Fibroblast of pulmonary artery (primary cell): ENCODE data around the gene PTMS.

Experiments
- DNase-seq: peaks from one replicate; pipeline ENCODE4 v3.0.0-alpha.2; 2010; ENCODE audit warnings: low read depth
- H3K4me3 ChIP-seq: replicated peaks from 2 replicates; pipeline ENCODE4 v1.5.1; 2011; ENCODE audit warnings: low read depth, mild to moderate bottlenecking, control low read depth, low read length, moderate library complexity
- TF ChIP-seq, protein P1 (sequence below): IDR thresholded peaks from 2 replicates; pipeline ENCODE4 v1.5.1; 2011; ENCODE audit warnings: mild to moderate bottlenecking, control low read depth, low read length, inconsistent platforms; ENCODE audit errors: missing control alignments

PTMS gene

DNA sequence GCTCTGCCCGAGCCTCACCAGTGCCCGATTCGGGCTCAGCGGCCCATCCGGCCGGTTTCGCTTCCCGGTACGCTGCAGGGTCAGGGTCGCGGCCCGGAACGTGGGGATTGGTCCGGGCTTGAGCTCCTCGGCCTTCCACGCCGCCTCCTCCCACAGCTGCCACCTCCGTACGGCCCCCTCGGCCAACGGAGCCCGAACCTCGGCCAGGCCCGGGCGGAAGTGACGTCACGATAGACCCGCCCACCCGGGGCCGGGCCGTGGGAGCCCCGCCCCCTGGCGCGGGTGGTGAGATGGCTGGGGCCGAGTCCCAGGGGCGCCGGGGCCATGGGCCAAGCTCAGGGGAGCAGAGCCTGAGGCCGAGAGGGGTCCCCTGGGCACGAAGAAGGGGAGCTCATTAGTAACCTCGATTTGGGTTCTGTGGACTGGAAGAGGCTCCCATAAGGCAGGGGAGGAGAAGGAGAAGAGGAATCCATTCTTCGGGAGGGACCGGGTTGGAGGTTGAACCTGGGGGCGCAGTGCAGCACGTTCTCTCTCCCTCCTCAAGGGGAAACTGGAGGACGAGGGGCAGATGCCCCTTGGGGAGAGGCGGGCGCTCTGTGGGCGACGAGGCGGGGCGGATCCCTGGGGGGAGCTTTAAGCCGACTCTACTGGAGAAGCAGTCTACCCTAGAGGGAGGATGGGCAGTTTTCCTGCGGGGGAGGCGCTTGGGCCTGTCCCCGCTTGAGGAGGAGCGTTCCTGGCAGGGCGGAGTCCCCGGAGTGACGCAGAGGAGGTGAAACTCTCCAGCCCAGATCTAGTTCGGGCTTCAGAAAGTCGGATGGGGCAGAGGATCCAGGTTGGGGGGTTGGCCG, 13.0 kb upstream of the PTMS start, which contains the start of gene MLF2:
Gene MLF2, minus strand, starts transcription at position 221 of the 851 bp plus-strand sequence. CDS start 807 bp downstream, outside the sequence.
- peak within 1 kb of the TSS; percentile 90 for H3K4me3 ChIP-seq
- peak; percentile 99 for DNase-seq
- TF ChIP-seq, protein P1, sequence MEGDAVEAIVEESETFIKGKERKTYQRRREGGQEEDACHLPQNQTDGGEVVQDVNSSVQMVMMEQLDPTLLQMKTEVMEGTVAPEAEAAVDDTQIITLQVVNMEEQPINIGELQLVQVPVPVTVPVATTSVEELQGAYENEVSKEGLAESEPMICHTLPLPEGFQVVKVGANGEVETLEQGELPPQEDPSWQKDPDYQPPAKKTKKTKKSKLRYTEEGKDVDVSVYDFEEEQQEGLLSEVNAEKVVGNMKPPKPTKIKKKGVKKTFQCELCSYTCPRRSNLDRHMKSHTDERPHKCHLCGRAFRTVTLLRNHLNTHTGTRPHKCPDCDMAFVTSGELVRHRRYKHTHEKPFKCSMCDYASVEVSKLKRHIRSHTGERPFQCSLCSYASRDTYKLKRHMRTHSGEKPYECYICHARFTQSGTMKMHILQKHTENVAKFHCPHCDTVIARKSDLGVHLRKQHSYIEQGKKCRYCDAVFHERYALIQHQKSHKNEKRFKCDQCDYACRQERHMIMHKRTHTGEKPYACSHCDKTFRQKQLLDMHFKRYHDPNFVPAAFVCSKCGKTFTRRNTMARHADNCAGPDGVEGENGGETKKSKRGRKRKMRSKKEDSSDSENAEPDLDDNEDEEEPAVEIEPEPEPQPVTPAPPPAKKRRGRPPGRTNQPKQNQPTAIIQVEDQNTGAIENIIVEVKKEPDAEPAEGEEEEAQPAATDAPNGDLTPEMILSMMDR: no peak

DNA sequence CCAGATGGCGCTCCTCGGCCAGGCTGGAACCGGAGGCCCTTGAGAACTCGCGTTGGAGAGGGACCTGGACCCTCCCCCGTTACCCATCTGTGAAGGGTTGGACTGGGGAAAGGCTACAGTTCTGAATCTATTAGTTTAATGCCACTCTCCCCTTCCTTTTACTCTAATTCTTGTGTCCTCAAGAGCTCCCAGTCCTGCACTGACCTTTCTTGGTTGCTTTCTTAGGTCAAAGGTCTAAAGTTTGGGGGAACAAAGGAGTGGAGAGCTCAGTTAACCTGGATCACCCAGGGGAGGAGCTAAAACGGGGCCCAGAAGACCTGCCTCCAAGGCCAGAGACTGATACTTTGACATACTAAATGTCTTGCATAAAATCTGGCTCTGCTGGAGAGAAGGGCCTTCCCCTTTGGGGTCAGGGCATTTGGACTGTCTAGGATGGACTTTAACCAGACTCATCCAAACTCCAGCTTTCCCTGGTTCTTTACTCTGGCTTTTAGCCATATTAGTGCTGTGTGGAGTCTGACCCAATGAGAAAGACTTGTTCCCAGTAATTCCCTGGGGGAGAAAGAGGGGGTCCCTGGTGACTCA, 12.3 kb upstream of the PTMS start:
- TF ChIP-seq, protein P1: peak; percentile 92
- DNase-seq: no peak
- no peak overlapping the region for H3K4me3 ChIP-seq

DNA sequence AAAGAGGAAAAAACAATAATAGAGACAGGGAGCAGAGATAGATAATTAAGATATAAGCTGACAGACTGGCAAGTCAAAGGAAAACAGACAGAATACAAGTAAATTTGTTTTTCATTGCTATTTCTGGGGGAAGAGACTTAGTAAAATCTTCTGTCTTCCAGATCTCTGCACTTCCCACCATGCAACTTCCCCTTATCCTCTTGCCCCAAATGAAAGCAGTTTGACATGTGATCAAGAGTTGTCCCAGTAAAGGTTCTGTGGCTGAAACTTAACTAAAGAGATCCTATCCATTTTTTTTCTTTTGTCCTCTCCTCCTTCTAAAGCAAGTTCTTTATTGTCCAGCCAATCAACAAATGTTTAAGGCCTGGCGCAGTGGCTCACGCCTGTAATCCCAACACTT, 11.8 kb upstream of the PTMS start:
- no peak overlapping the region for H3K4me3 ChIP-seq
- DNase-seq: no peak
- TF ChIP-seq, protein P1: no peak

DNA sequence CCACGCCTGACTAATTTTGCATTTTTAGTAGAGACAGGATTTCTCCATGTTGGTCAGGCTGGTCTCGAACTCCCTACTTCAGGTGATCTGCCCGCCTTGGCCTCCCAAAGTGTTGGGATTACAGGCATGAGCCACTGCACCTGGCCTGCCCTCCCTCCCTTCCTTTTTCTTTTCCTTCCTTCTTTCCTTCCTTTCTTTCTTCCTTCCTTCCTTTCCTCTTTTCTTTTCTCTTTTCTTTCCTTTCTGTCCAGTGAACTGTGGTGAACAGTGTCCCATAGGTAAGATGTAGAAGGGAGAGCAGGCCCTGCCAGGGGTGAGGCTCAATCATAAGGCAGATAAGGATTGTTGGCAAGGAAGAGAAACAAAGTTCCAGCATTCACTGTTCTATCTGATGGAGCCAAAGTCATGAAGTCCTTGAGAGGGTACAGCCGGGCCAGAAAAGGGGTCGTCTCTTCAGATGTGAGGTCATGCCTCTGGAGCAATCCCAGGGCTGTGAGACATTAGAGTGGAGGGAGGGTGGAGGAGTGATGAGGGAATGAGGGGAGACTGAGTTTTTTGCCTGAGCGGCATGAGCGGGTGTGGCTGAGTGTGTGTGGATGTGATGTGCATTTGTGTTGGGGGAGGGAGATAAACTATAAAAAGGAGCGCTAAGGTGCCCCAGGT, 9.0 kb upstream of the PTMS start:
- no peak overlapping the region for H3K4me3 ChIP-seq
- TF ChIP-seq, protein P1: no peak
- DNase-seq: no peak

DNA sequence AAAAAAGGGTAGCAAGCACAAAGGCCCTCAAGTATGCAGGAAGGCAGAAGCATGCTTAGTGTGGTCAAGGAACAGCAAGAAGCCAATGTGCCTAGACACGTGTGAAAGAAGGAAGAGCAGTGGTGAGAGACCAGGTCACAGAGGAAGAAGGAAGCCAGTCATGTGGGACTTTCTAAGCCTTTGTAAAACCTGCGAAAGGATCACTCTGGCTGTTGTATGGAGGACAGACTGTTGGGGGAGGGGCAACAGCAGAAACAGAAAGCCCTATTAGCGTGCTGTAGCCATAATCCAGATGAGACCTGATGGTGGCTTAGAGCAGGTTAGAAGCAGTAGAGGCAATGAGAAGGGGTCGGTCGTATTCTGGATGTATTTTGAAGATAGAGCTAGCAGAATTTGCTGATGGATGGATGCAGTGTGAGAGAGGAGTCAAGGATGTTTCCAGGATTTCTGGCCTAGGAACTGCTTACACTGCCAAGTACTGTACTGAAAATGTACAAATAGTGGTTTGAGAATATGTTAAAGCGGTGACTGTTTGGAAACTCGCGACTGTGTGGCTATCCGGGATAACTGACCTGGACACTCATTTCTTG, 7.6 kb upstream of the PTMS start:
- no peak overlapping the region for H3K4me3 ChIP-seq
- no peak for DNase-seq
- TF ChIP-seq, protein P1: no peak

DNA sequence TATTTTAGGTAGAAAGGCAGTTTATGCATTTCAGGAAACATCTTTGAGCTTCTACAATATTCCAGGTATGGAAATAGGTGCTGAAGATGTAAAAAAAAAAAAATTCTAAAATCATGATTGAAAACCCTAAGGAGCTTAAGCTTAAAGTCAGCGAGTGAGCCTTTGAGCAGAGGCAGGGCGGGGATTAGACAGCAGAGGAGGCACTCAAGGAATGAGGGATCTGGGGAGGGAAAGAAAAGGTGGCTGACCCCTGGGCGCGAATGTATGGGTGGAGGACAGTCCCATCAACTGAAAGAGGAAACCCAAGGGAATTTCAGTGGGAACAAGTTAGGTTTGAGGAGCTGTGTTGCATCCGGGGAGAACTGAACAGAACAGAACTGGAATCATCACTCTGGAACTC, 6.4 kb upstream of the PTMS start:
- H3K4me3 ChIP-seq: no peak overlapping the region
- TF ChIP-seq, protein P1: no peak
- no peak for DNase-seq
